Nephron progenitor cell (in vitro differentiated cells): Measurements from ENCODE around the gene TNIP1.

Experiments
- DNase-seq: peaks from one replicate; pipeline ENCODE4 v3.0.0; 2021
- H3K27ac Mint-ChIP-seq: 2 replicates; pipeline ENCODE4 v1.8.0; 2021; ENCODE audit warnings: mild to moderate bottlenecking, moderate library complexity, mixed read lengths
- H3K27me3 Mint-ChIP-seq: 2 replicates; pipeline ENCODE4 v1.8.0; 2021; ENCODE audit warnings: mild to moderate bottlenecking, low read depth, mixed read lengths; ENCODE audit not compliant: poor library complexity
- H3K36me3 Mint-ChIP-seq: 2 replicates; pipeline ENCODE4 v1.8.0; 2021; ENCODE audit warnings: low read depth, mixed read lengths
- H3K4me1 Mint-ChIP-seq: 2 replicates; pipeline ENCODE4 v1.8.0; 2021; ENCODE audit warnings: mixed read lengths
- H3K4me3 Mint-ChIP-seq: 2 replicates; pipeline ENCODE4 v1.8.0; 2021; ENCODE audit warnings: mild to moderate bottlenecking, moderate library complexity, mixed read lengths
- H3K9me3 Mint-ChIP-seq: 2 replicates; pipeline ENCODE4 v1.8.0; 2021; ENCODE audit warnings: mild to moderate bottlenecking, moderate library complexity, mixed read lengths
- CTCF ChIP-seq: fragments of 200-600 bp; sonication (generic); IDR thresholded peaks from 2 replicates; pipeline ENCODE4 v1.5.0; 2021; ENCODE audit warnings: antibody characterized with exemption

The TNIP1 gene

GRCh38 chr5:151097061-151097460, 16.2 kb upstream of the TNIP1 start:
- peaks cover 7% of the 10 kb centered on the region for H3K36me3 Mint-ChIP-seq
- TF ChIP-seq CTCF, result no peak
- H3K4me3 Mint-ChIP-seq, result no peak overlapping the region
- peaks cover 83% of the 10 kb centered on the region for H3K4me1 Mint-ChIP-seq
- H3K9me3 Mint-ChIP-seq, result no peaks in the 10 kb centered on the region
- H3K27me3 Mint-ChIP-seq, result no peaks in the 10 kb centered on the region
- H3K27ac Mint-ChIP-seq, result no peak overlapping the region
- DNase-seq, result no peak

- Mint-ChIP-seq H3K27ac (peak overlapping the region; percentile 78), H3K9me3 (no peaks in the 10 kb centered on the region), H3K27me3 (peaks cover 6% of the 10 kb centered on the region), H3K36me3 (no peaks in the 10 kb centered on the region), H3K4me3 (peak overlapping the region; percentile 17), H3K4me1 (peaks cover 72% of the 10 kb centered on the region)
- DNase-seq, result no peak
- TF ChIP-seq CTCF, result no peak
Measured at GRCh38 chr5:151096001-151096373, 15.2 kb upstream of the TNIP1 start.

GRCh38 chr5:151095341-151096000, 14.6 kb upstream of the TNIP1 start:
- H3K9me3 Mint-ChIP-seq, result no peaks in the 10 kb centered on the region
- H3K36me3 Mint-ChIP-seq, result no peaks in the 10 kb centered on the region
- peak; percentile 31 for DNase-seq
- H3K4me1 Mint-ChIP-seq, result peaks cover 67% of the 10 kb centered on the region
- H3K27ac Mint-ChIP-seq, result peak overlapping the region; percentile 78
- no peak for TF ChIP-seq CTCF
- H3K27me3 Mint-ChIP-seq, result peaks cover 11% of the 10 kb centered on the region
- H3K4me3 Mint-ChIP-seq, result peak overlapping the region; percentile 17

- DNase-seq, result no peak
- Mint-ChIP-seq H3K27ac (peak overlapping the region; percentile 41), H3K4me3 (no peak overlapping the region), H3K9me3 (no peaks in the 10 kb centered on the region), H3K36me3 (no peaks in the 10 kb centered on the region), H3K4me1 (peaks cover 61% of the 10 kb centered on the region), H3K27me3 (peaks cover 13% of the 10 kb centered on the region)
- TF ChIP-seq CTCF, result no peak
Measured at GRCh38 chr5:151094852-151095245, 14.0 kb upstream of the TNIP1 start.

- Mint-ChIP-seq H3K27me3 (peaks cover 17% of the 10 kb centered on the region), H3K9me3 (no peaks in the 10 kb centered on the region), H3K36me3 (no peaks in the 10 kb centered on the region), H3K4me3 (no peak overlapping the region), H3K27ac (peak overlapping the region; percentile 52), H3K4me1 (peaks cover 55% of the 10 kb centered on the region)
- no peak for TF ChIP-seq CTCF
- no peak for DNase-seq
Measured at GRCh38 chr5:151094030-151094851, 13.4 kb upstream of the TNIP1 start.
